Esophagus muscularis mucosa (tissue), 4 donors: ENCODE data around the gene UQCRC1. TPM values are rescaled to one million over a fixed set of nuclear protein-coding genes. Genes with fewer than 3 reads are reported as not detected.

ENCODE experiments used
- DNase-seq: peaks from one replicate; pipeline ENCODE4 v3.0.0-alpha.2; 2017; ENCODE audit errors: extremely low spot score
- H3K27ac ChIP-seq, 4 donors: fragments of 200-600 bp; sonication (generic); replicated peaks in 1 of 4; 1 replicate in 3 of 4; 2 replicates in 1 of 4; pipeline ENCODE4 v1.5.1; 2016 to 2019; ENCODE audit warnings: mild to moderate bottlenecking in 1 of 4
- H3K27me3 ChIP-seq, 4 donors: fragments of 200-600 bp; sonication (generic); one replicate each; pipeline versions ENCODE4 v1.5.1 to v1.6.0; 2016 to 2019
- H3K36me3 ChIP-seq, 4 donors: fragments of 200-600 bp; sonication (generic); one replicate each; pipeline ENCODE4 v1.5.1; 2016 to 2019
- H3K4me1 ChIP-seq, 4 donors: fragments of 200-600 bp; sonication (generic); one replicate each; pipeline ENCODE4 v1.5.1; 2016 to 2019
- H3K4me3 ChIP-seq, 4 donors: fragments of 200-600 bp; sonication (generic); 1 replicate in 2 of 4; 2 replicates in 2 of 4; pipeline ENCODE4 v1.5.1; 2016 to 2019; ENCODE audit warnings: mild to moderate bottlenecking in 4 of 4, moderate library complexity in 1 of 4
- H3K9me3 ChIP-seq, 4 donors: fragments of 200-600 bp; sonication (generic); 1 replicate in 3 of 4; 2 replicates in 1 of 4; pipeline ENCODE4 v1.5.1; 2016 to 2019
- CTCF ChIP-seq, 3 experiments: fragments of 200-600 bp in 2 of 3; fragments of 450-650 bp in 1 of 3; sonication (generic) in 2 of 3; IDR thresholded peaks; one replicate each; pipeline ENCODE4 v1.5.1; 2017 to 2019; ENCODE audit warnings: antibody characterized with exemption in 3 of 3, mild to moderate bottlenecking in 2 of 3, moderate library complexity in 1 of 3
- EP300 ChIP-seq: sonication (generic); formaldehyde crosslinking; IDR thresholded peaks from one replicate; pipeline ENCODE4 v1.6.1; 2017; ENCODE audit warnings: antibody characterized with exemption
- POLR2A ChIP-seq: fragments of 450-650 bp; IDR thresholded peaks from one replicate; pipeline ENCODE4 v1.6.1; 2017; ENCODE audit warnings: antibody characterized with exemption, moderate library complexity, mild to moderate bottlenecking, low read depth
- POLR2AphosphoS5 ChIP-seq, 2 donors: sonication (generic); formaldehyde crosslinking; IDR thresholded peaks; one replicate each; pipeline ENCODE4 v1.6.1; 2017; ENCODE audit warnings: antibody characterized with exemption in 2 of 2
- WGBS: methylation state at CpG from one replicate; pipeline ENCODE4 v1.1.5; 2018; 5-methylcytosine and 5-hydroxymethylcytosine counted together
- intact Hi-C: fragments of 100-400 bp; cut with DNase I; formaldehyde crosslinking; loops from one replicate; pipeline ENCODE4 v1.15.1; 2023
- total RNA-seq, 4 donors: library from RNA; depleted of rRNA; stranded (reverse); fragments of >200 nt; gene quantifications; one replicate each; pipeline versions ENCODE4 v1.1.0 to v1.2.1, GENCODE V29; 2016

The UQCRC1 gene
- total RNA-seq, 4 donors from 2014 or later: 265 to 340 (median 295) TPM

- 92% methylated on average over 18 of the region's 18 CpGs for WGBS
- Histone ChIP-seq H3K36me3 (peaks cover 0 to 5% (median 0%) of the 10 kb centered on the region in 4 donors), H3K27me3 (no peaks in the 10 kb centered on the region), H3K4me1 (peaks cover 0 to 12% (median 6%) of the 10 kb centered on the region in 4 donors), H3K9me3 (no peaks in the 10 kb centered on the region), H3K4me3 (no peak overlapping the region), H3K27ac (no peak overlapping the region)
- intact Hi-C loops: no loop called here
- TF ChIP-seq EP300: no peak
- no peak for TF ChIP-seq CTCF (IDR thresholded peaks at IDR 0.05)
- TF ChIP-seq POLR2A: no peak
- TF ChIP-seq POLR2AphosphoS5 (IDR thresholded peaks at IDR 0.05): no peak
- DNase-seq: no peak
These were observed 39.5 kb downstream of the UQCRC1 start for GRCh38 chr3:48569808-48570450.

GRCh38 chr3:48569400-48569799 lies 40.0 kb downstream of the UQCRC1 start:
- Histone ChIP-seq H3K9me3 (no peaks in the 10 kb centered on the region), H3K4me1 (peaks cover 0 to 12% (median 6%) of the 10 kb centered on the region in 4 donors), H3K4me3 (no peak overlapping the region), H3K27me3 (no peaks in the 10 kb centered on the region), H3K36me3 (peaks cover 0 to 5% (median 0%) of the 10 kb centered on the region in 4 donors), H3K27ac (no peak overlapping the region)
- TF ChIP-seq CTCF (IDR thresholded peaks at IDR 0.05) (no peak), POLR2AphosphoS5 (IDR thresholded peaks at IDR 0.05) (no peak), POLR2A (no peak), EP300 (no peak)
- DNase-seq: no peak
- WGBS: 94% methylated on average over 10 of the region's 10 CpGs
- intact Hi-C loops: no loop called here

- Histone ChIP-seq H3K27ac (no peak overlapping the region), H3K4me3 (no peak overlapping the region), H3K27me3 (no peaks in the 10 kb centered on the region), H3K36me3 (peaks cover 0 to 4% (median 0%) of the 10 kb centered on the region in 4 donors), H3K9me3 (no peaks in the 10 kb centered on the region), H3K4me1 (peaks cover 0 to 12% (median 6%) of the 10 kb centered on the region in 4 donors)
- DNase-seq: no peak
- TF ChIP-seq EP300: no peak
- no peak for TF ChIP-seq CTCF (IDR thresholded peaks at IDR 0.05)
- no peak for TF ChIP-seq POLR2AphosphoS5 (IDR thresholded peaks at IDR 0.05)
- no peak for TF ChIP-seq POLR2A
- intact Hi-C loops: no loop called here
- no CpG with 5 or more reads among the region's 7 CpGs for WGBS
These were observed 41.0 kb downstream of the UQCRC1 start for GRCh38 chr3:48568476-48568875.

GRCh38 chr3:48567500-48567899 lies 41.9 kb downstream of the UQCRC1 start:
- WGBS: 90% methylated on average over 11 of the region's 11 CpGs
- TF ChIP-seq CTCF (IDR thresholded peaks at IDR 0.05) (no peak), POLR2A (no peak), EP300 (no peak), POLR2AphosphoS5 (IDR thresholded peaks at IDR 0.05) (no peak)
- intact Hi-C loops: no loop called here

More at GRCh38 chr3:48567500-48567899, 41.9 kb downstream of the UQCRC1 start:
- Histone ChIP-seq H3K27ac (no peak overlapping the region), H3K9me3 (no peaks in the 10 kb centered on the region), H3K4me1 (peaks cover 0 to 12% (median 6%) of the 10 kb centered on the region in 4 donors), H3K27me3 (no peaks in the 10 kb centered on the region), H3K4me3 (no peak overlapping the region), H3K36me3 (no peaks in the 10 kb centered on the region)
- no peak for DNase-seq
